Muscle layer of colon (tissue), 2 donors: Measurements from ENCODE around the gene FNTB.

Experiments
- H3K27ac ChIP-seq: one replicate; pipeline ENCODE4 v1.7.0; 2013; ENCODE audit warnings: low read depth, mild to moderate bottlenecking, low read length, moderate library complexity
- H3K27me3 ChIP-seq, 2 donors: one replicate each; pipeline ENCODE4 v1.7.0; 2013; ENCODE audit warnings: low read length in 2 of 2, mild to moderate bottlenecking in 2 of 2; ENCODE audit not compliant: insufficient read depth in 2 of 2, control insufficient read depth in 1 of 2
- H3K36me3 ChIP-seq: one replicate; pipeline ENCODE4 v1.7.0; 2013; ENCODE audit warnings: mild to moderate bottlenecking, low read length; ENCODE audit not compliant: insufficient read depth
- H3K4me1 ChIP-seq: one replicate; pipeline ENCODE4 v1.7.0; 2013; ENCODE audit warnings: mild to moderate bottlenecking, low read length; ENCODE audit not compliant: insufficient read depth
- H3K4me3 ChIP-seq, 2 donors: one replicate each; pipeline ENCODE4 v1.7.0; 2013; ENCODE audit warnings: low read length in 2 of 2, low read depth in 1 of 2, mild to moderate bottlenecking in 1 of 2, moderate library complexity in 1 of 2
- H3K9ac ChIP-seq: one replicate; pipeline ENCODE4 v1.7.0; 2013; ENCODE audit warnings: low read length
- H3K9me3 ChIP-seq: one replicate; pipeline ENCODE4 v1.7.0; 2013; ENCODE audit warnings: mild to moderate bottlenecking, low read length
- donor health status: abdominal sarcoma.
- donor health status: Adenocarcinoma of cecum.

Gene FNTB

DNA sequence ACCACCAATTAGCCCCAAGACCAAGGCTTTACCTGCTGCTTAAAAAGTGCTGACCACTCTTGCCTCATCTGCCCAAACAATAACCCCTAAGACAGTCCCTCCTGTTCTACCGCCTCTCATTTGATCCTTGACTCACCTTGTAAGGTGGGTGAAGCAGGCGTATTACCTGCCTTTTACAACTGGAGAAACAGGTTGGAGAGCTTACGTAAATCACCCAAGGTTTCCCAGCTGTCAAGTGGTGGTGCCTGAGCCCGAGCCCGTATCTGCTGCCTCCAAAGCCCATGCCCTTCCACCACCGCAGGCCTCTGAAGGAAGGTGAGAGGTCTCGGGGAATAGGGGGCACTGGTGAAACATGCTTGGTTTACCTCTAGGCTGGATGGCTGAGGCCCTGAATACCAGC, 79.0 kb downstream of the FNTB start:
- Histone ChIP-seq H3K9ac (no peak overlapping the region), H3K27me3 (no peaks in the 10 kb centered on the region), H3K4me1 (peaks cover 7% of the 10 kb centered on the region), H3K36me3 (peaks cover 49% of the 10 kb centered on the region), H3K4me3 (no peak overlapping the region), H3K27ac (no peak overlapping the region), H3K9me3 (no peaks in the 10 kb centered on the region)

DNA sequence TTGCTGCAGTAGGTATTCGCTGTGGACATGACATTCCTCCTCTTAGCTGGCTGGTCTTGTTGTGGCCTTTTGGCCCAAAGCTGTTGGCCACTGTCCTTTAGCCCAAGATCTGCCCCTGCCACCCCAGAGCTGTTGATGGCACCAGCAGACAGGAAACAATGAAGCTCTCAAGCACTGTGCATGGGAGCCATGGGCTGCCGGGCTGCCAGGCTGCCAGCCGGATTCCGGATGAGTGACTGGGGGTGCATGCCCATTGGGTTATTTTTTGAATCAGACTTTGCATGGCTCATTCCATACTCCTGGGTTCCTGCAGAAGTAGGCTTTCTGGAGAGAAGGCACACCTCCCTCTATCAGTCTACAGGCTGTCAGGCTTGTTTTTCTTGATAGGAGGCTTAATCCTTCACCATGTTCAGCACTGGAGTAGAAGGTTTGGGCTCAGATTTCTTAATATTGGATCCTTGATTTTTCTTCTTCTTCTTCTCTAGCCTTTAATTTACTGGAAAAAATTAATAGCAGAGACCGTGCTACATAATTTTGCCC, 83.2 kb downstream of the FNTB start:
- Histone ChIP-seq H3K4me3 (no peak overlapping the region), H3K9ac (no peak overlapping the region), H3K4me1 (peaks cover 46% of the 10 kb centered on the region), H3K9me3 (no peaks in the 10 kb centered on the region), H3K36me3 (peaks cover 33% of the 10 kb centered on the region), H3K27me3 (no peaks in the 10 kb centered on the region), H3K27ac (peak overlapping the region; percentile 29)

DNA sequence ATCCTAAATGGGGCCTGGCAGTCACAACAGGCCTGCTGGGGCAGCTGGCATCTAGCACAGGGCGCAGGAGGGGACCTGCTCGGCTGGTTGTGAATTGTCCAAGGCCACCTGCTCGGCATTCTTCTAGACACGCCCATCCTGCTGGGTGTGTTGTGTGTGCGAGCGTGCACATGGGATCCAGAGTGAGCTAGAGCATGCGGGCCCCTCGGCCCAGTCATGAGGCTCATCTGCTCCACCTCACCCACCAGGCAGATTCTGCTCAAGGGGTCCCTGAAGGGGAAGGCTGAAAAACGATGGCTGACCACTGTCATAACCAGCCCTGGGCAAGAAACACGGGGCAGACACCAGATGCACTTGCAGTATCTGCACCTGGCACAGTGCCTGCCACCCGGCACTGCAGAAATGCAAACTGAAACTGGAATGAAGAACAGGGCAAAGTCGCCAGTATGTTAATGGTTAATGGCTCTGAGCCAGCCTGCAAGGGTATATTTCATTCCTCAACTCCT, 83.8 kb downstream of the FNTB start:
- Histone ChIP-seq H3K4me1 (peaks cover 46% of the 10 kb centered on the region), H3K4me3 (peak overlapping the region in 1 of 2 donors; percentile 25), H3K9ac (no peak overlapping the region), H3K27ac (peak overlapping the region; percentile 29), H3K27me3 (no peaks in the 10 kb centered on the region), H3K9me3 (no peaks in the 10 kb centered on the region), H3K36me3 (peaks cover 37% of the 10 kb centered on the region)

DNA sequence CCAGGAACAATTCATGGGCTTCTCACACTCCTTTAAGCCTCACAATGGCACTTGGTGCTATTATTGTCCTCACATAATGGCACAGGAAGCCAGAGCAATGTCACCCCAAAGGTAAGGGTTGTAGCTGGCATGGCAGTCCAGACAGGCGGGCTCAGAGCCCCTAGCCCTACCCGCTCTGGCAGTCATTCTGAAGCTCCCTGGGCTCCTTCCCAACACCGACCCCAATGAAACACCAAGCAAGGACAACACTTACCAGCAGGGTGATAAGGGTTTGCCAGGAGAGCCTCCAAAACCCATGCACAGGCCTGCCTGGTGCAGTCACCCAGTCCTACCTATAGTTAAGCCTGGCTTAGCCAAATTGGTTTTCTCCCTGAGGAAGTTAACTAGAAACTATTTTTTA, 84.8 kb downstream of the FNTB start:
- H3K36me3 ChIP-seq = peaks cover 41% of the 10 kb centered on the region
- H3K4me1 ChIP-seq = peaks cover 46% of the 10 kb centered on the region
- no peaks in the 10 kb centered on the region for H3K9me3 ChIP-seq
- no peak overlapping the region for H3K27ac ChIP-seq
- no peaks in the 10 kb centered on the region for H3K27me3 ChIP-seq
- H3K4me3 ChIP-seq = no peak overlapping the region
- no peak overlapping the region for H3K9ac ChIP-seq

DNA sequence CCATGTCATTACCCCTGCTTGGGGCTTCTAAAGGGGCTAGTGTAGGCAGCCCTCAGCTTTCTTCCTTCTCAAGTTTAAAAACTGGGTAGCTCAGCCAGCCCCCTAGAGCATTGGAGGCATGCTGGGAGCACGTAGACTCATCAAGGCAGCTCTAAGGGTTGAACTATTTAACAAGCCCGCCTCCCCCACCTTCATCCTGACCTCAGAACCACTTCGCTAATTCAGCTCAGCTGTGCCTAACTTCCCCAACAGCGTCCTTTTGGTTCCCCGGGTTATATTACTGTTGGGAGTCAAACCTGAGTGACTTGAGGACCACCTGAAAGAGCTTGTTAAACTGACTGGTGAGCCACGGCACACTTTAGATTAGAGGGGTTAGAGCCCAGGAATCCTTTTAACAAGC, 85.6 kb downstream of the FNTB start:
- Histone ChIP-seq H3K36me3 (peaks cover 47% of the 10 kb centered on the region), H3K4me1 (peaks cover 46% of the 10 kb centered on the region), H3K27ac (no peak overlapping the region), H3K9ac (no peak overlapping the region), H3K9me3 (no peaks in the 10 kb centered on the region), H3K4me3 (no peak overlapping the region), H3K27me3 (no peaks in the 10 kb centered on the region)

DNA sequence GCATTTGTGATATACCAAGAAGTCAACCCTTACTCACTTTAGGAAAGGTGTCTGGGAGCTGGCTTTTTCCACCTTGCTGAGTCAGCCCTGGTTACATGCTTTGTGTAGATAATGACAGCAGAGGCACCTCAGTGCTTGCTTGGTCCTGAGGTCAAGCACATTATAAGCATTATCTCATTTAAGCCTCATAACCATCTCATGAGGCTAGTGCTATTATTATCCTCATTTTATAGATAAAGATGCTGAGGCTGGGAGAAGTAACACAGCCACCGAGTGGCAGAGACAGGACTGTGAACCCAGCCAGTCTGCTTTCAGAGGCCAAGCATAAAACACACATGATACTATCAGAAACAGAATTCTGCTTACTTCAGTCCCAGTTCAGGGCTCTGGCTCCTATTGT, 86.2 kb downstream of the FNTB start:
- no peaks in the 10 kb centered on the region for H3K27me3 ChIP-seq
- no peak overlapping the region for H3K9ac ChIP-seq
- no peaks in the 10 kb centered on the region for H3K9me3 ChIP-seq
- H3K4me1 ChIP-seq = peaks cover 46% of the 10 kb centered on the region
- H3K36me3 ChIP-seq = peaks cover 52% of the 10 kb centered on the region
- no peak overlapping the region for H3K4me3 ChIP-seq
- no peak overlapping the region for H3K27ac ChIP-seq

DNA sequence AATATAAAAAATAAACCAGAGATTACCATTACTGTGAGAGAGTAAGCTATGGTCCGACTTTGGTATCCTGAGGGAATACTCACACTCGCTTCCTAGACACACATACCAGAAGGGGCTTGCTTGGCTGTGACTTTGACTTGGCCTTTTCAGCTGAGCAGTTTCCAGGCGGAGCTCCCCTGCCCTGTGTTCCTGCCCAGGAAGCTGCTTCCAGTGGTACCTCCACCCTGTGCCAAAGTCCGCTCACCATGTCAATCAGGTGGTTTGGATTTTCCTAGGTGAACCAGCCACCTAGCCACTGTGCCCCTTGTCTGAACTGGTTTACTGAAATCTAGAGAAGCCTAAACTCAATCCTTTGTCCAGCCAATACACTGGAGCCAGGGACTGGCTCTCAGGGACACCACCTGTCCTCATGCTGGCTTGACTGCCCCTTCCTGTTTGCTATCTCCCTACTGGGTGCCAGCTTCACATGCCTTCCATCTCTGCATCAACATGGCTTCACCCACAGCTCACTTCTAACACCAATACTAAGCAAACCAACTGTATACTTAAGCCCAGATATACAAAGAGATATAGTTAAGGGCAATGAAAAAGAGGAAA, 87.0 kb downstream of the FNTB start:
- Histone ChIP-seq H3K4me3 (no peak overlapping the region), H3K9ac (no peak overlapping the region), H3K9me3 (no peaks in the 10 kb centered on the region), H3K36me3 (peaks cover 52% of the 10 kb centered on the region), H3K4me1 (peaks cover 51% of the 10 kb centered on the region), H3K27ac (no peak overlapping the region), H3K27me3 (no peaks in the 10 kb centered on the region)

DNA sequence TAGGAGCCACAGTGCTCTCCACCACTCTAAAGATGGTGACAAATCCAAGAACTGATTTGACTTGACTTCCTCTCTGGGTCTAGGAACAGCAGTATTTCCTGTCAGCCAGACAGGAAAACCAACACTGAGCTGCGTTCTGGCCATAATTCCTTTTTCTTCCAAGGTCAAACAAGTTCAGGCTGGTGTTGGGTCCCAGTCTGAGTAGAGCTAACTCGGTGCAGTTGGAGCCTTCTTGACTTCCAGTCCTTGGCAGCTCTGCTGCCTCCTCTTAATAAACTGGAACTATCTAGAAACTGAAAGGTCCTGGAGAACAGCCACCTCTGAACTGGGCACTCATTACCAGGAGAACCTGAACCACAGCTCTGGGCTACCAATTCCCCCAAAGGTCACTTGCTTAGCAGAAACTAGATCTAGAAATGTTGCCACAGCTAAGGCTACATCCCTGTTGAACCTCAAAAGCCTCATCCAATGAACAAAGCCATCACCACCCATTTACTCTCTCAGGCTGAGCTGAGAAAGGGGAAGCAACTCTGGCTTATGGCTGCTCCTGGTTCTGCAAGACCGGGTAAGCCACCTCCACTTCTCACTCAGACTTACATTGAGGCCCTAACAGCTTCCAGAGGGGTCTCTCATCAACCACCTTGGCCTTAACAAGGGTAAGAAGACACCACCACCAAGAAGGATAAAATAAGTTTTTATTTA, 87.9 kb downstream of the FNTB start:
- H3K4me3 ChIP-seq = no peak overlapping the region
- no peak overlapping the region for H3K27ac ChIP-seq
- no peak overlapping the region for H3K9ac ChIP-seq
- no peaks in the 10 kb centered on the region for H3K27me3 ChIP-seq
- H3K9me3 ChIP-seq = no peaks in the 10 kb centered on the region
- H3K36me3 ChIP-seq = peaks cover 45% of the 10 kb centered on the region
- H3K4me1 ChIP-seq = peaks cover 59% of the 10 kb centered on the region

DNA sequence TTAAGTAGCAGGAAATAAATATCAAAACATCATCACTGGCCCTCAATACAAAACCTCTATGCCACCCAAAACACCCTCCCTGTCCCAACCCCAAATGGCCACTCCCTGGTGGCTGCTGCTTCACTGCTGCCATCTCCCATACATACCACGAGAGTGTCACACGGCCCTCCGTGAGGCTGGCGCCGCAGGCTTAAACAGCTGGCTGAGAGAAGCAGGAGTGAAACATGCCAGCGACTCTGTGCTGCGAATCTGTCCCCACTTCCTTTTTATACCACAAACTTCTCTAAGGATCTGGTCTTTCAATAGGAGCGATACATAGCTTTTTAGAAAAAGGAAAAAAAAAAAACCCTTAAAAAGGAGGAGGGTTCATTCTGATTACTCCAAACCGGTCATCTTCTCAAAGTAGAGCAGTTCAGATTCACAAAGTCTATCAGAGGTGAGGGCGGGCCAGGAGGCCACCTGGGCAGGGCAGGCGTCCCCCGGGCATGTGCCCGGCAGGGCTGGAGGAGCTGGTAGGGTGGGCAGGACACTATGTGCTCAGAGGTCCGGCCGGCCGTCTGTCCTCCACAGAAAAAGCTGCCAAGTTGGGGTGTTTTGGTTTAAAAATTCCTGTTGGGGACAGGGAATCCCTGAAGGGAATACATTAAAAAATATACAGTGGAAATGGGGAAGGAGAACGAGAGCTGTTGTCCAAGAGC, 89.1 kb downstream of the FNTB start:
- Histone ChIP-seq H3K4me3 (no peak overlapping the region), H3K27ac (no peak overlapping the region), H3K9ac (no peak overlapping the region), H3K4me1 (peaks cover 64% of the 10 kb centered on the region), H3K9me3 (no peaks in the 10 kb centered on the region), H3K27me3 (no peaks in the 10 kb centered on the region), H3K36me3 (peaks cover 40% of the 10 kb centered on the region)

DNA sequence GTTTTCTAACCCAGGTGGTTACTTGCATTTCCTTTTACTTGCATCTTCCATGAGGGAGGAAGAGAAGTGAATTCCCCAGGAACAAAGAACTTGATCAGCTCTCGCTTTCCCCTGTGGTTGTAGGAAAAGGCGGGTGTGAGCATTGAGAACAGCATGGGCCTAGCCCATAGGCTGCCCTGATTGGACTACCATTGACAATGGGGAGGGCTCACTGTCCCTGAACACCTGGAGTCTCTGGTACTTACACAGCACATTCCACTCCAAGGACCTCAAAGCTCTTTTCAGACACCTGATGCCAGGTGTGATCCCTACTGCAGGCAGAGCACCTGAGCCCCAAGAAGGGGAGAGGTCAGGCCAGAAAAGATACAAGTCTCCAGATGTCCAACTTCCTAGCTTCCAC, 90.6 kb downstream of the FNTB start:
- H3K27ac ChIP-seq = no peak overlapping the region
- H3K9ac ChIP-seq = no peak overlapping the region
- peaks cover 46% of the 10 kb centered on the region for H3K36me3 ChIP-seq
- H3K27me3 ChIP-seq = no peaks in the 10 kb centered on the region
- H3K4me3 ChIP-seq = no peak overlapping the region
- H3K9me3 ChIP-seq = no peaks in the 10 kb centered on the region
- peaks cover 64% of the 10 kb centered on the region for H3K4me1 ChIP-seq

DNA sequence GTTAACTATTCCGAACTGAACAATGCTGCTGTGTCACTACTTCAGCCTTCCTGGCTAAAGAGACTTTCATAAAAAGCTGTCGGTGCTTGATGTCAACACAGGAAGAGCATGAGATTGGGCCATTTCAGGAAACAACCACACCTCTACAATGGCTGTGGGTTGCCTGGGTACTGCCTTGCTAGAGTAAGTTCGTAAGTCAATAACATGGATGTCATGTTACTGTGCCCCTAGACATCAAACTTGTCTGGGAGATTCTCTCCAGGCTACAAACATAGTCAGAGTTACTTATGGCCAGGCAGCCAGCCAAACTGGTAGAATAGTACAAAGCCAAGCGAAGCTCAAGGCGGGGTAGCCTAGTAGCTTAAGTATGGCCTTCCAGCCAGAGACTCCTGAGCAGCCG, 92.5 kb downstream of the FNTB start:
- Histone ChIP-seq H3K9ac (no peak overlapping the region), H3K27ac (peak overlapping the region; percentile 61), H3K9me3 (no peaks in the 10 kb centered on the region), H3K36me3 (peaks cover 40% of the 10 kb centered on the region), H3K4me3 (no peak overlapping the region), H3K4me1 (peaks cover 65% of the 10 kb centered on the region), H3K27me3 (no peaks in the 10 kb centered on the region)
